Liver (tissue), 3 donors: ENCODE data around the gene ZNF134.

Experiments
- EGR1 ChIP-seq, 2 donors: IDR thresholded peaks; 2 replicates each; pipeline ENCODE4 v1.6.1; 2016 to 2018; ENCODE audit warnings: antibody characterized with exemption in 2 of 2, low read depth in 2 of 2
- FOXA1 ChIP-seq: IDR thresholded peaks from 2 replicates; pipeline ENCODE4 v1.6.1; 2016; ENCODE audit warnings: antibody characterized with exemption
- HNF4A ChIP-seq, 2 donors: conservative IDR thresholded peaks; 2 replicates each; pipeline ENCODE4 v1.6.1; 2016; ENCODE audit warnings: antibody characterized with exemption in 2 of 2, mild to moderate bottlenecking in 2 of 2
- MAX ChIP-seq: IDR thresholded peaks from 2 replicates; pipeline ENCODE4 v1.6.1; 2016; ENCODE audit warnings: antibody characterized with exemption
- RAD21 ChIP-seq, 2 donors: IDR thresholded peaks; 2 replicates each; pipeline ENCODE4 v1.6.1; 2016; ENCODE audit warnings: antibody characterized with exemption in 2 of 2, mild to moderate bottlenecking in 2 of 2
- RXRA ChIP-seq, 2 donors: IDR thresholded peaks; 2 replicates each; pipeline ENCODE4 v1.6.1; 2017 to 2018; ENCODE audit warnings: antibody characterized with exemption in 2 of 2, mild to moderate bottlenecking in 1 of 2
- SP1 ChIP-seq: IDR thresholded peaks from 2 replicates; pipeline ENCODE4 v1.6.1; 2018; ENCODE audit warnings: antibody characterized with exemption, mild to moderate bottlenecking
- TAF1 ChIP-seq: conservative IDR thresholded peaks from 2 replicates; pipeline ENCODE4 v1.6.1; 2016; ENCODE audit warnings: antibody characterized with exemption, mild to moderate bottlenecking
- YY1 ChIP-seq: IDR thresholded peaks from 2 replicates; pipeline ENCODE4 v1.6.1; 2016; ENCODE audit warnings: antibody characterized with exemption, mild to moderate bottlenecking
- TF ChIP-seq, protein P1 (sequence below): fragments of 150-350 bp; IDR thresholded peaks from 2 replicates; pipeline ENCODE4 v1.5.1; 2017; ENCODE audit warnings: improper control_type of control experiment, low read depth, low read length; ENCODE audit not compliant: missing input control
- TF ChIP-seq, protein P2 (sequence below): IDR thresholded peaks from 2 replicates; pipeline ENCODE4 v1.6.1; 2016; ENCODE audit warnings: antibody characterized with exemption, mild to moderate bottlenecking
- TF ChIP-seq, protein P3 (sequence below): IDR thresholded peaks from 2 replicates; pipeline ENCODE4 v1.6.1; 2016; ENCODE audit warnings: antibody characterized with exemption
- donor health status: healthy.
- donor health status: healthy.

DNA sequence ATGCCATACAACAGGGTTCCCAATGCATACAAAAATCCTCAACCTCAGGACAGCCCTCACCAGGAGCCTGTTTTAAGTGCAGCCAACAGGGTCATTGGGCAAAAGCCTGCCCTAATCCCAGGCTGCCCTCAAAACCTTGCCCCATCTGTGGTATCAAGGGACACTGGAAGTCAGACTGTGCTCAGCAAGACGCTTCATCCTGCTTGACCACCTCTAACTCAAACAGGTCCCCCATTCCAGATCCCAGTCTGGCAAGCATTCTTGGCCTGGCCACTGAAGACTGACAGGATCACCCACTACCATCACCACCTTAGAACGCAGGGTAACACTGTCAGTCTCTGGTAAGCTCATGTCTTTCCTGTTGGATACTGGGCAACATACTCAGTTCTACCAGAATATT, 39.6 kb downstream of the ZNF134 start:
- TF ChIP-seq, protein P1, sequence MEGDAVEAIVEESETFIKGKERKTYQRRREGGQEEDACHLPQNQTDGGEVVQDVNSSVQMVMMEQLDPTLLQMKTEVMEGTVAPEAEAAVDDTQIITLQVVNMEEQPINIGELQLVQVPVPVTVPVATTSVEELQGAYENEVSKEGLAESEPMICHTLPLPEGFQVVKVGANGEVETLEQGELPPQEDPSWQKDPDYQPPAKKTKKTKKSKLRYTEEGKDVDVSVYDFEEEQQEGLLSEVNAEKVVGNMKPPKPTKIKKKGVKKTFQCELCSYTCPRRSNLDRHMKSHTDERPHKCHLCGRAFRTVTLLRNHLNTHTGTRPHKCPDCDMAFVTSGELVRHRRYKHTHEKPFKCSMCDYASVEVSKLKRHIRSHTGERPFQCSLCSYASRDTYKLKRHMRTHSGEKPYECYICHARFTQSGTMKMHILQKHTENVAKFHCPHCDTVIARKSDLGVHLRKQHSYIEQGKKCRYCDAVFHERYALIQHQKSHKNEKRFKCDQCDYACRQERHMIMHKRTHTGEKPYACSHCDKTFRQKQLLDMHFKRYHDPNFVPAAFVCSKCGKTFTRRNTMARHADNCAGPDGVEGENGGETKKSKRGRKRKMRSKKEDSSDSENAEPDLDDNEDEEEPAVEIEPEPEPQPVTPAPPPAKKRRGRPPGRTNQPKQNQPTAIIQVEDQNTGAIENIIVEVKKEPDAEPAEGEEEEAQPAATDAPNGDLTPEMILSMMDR = no peak
- no peak for TF ChIP-seq TAF1
- no peak for TF ChIP-seq RAD21 (IDR thresholded peaks at IDR 0.05)
- TF ChIP-seq, protein P2, sequence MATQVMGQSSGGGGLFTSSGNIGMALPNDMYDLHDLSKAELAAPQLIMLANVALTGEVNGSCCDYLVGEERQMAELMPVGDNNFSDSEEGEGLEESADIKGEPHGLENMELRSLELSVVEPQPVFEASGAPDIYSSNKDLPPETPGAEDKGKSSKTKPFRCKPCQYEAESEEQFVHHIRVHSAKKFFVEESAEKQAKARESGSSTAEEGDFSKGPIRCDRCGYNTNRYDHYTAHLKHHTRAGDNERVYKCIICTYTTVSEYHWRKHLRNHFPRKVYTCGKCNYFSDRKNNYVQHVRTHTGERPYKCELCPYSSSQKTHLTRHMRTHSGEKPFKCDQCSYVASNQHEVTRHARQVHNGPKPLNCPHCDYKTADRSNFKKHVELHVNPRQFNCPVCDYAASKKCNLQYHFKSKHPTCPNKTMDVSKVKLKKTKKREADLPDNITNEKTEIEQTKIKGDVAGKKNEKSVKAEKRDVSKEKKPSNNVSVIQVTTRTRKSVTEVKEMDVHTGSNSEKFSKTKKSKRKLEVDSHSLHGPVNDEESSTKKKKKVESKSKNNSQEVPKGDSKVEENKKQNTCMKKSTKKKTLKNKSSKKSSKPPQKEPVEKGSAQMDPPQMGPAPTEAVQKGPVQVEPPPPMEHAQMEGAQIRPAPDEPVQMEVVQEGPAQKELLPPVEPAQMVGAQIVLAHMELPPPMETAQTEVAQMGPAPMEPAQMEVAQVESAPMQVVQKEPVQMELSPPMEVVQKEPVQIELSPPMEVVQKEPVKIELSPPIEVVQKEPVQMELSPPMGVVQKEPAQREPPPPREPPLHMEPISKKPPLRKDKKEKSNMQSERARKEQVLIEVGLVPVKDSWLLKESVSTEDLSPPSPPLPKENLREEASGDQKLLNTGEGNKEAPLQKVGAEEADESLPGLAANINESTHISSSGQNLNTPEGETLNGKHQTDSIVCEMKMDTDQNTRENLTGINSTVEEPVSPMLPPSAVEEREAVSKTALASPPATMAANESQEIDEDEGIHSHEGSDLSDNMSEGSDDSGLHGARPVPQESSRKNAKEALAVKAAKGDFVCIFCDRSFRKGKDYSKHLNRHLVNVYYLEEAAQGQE = no peak
- TF ChIP-seq YY1 = no peak
- no peak for TF ChIP-seq SP1
- no peak for TF ChIP-seq EGR1 (IDR thresholded peaks at IDR 0.05; ENCODE audit: low read depth in 2 of 2)
- TF ChIP-seq MAX = no peak
- no peak for TF ChIP-seq FOXA1
- TF ChIP-seq HNF4A (conservative IDR thresholded peaks at IDR 0.05) = no peak
- TF ChIP-seq, protein P3, sequence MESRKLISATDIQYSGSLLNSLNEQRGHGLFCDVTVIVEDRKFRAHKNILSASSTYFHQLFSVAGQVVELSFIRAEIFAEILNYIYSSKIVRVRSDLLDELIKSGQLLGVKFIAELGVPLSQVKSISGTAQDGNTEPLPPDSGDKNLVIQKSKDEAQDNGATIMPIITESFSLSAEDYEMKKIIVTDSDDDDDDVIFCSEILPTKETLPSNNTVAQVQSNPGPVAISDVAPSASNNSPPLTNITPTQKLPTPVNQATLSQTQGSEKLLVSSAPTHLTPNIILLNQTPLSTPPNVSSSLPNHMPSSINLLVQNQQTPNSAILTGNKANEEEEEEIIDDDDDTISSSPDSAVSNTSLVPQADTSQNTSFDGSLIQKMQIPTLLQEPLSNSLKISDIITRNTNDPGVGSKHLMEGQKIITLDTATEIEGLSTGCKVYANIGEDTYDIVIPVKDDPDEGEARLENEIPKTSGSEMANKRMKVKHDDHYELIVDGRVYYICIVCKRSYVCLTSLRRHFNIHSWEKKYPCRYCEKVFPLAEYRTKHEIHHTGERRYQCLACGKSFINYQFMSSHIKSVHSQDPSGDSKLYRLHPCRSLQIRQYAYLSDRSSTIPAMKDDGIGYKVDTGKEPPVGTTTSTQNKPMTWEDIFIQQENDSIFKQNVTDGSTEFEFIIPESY = no peak
- no peak for TF ChIP-seq RXRA (IDR thresholded peaks at IDR 0.05)
